Middle frontal gyrus (tissue), 1 donor: ENCODE data around the gene PTPN3.

Source experiments
- DNase-seq: peaks from one replicate; pipeline ENCODE4 v3.0.0-alpha.2; 2015; ENCODE audit warnings: low spot score; ENCODE audit errors: extremely low spot score

The PTPN3 gene

GRCh38 chr9:109504689-109505088, 6.6 kb upstream of the PTPN3 start:
- DNase-seq, result no peak

DNA sequence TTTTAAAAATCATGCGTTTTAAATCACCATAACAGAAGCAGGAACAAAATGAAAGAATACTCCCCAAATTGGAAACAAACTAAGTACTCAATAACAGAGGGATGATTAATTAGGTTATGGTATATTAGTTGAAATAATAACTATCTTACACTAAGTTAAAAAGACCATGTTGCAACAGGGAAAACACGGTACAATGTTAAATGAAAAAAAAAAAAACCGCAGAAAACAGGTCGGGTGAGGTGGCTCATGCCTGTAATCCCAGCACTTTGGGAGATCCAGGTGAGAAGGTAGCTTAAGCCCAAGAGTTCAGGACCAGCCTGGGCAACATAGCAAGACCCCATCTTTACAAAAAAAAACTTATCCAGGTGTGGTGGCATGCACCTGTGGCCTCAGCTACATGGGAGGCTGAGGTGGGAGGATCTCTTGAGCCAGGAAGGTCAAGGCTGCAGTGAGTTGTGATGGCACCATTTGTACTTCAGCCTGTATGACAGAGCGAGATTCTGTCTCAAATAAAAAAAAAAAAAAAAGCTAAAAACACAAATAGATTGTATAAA, 2.4 kb upstream of the PTPN3 start:
- no peak for DNase-seq

GRCh38 chr9:109499631-109500410, 1.7 kb upstream of the PTPN3 start:
- no peak for DNase-seq

DNA sequence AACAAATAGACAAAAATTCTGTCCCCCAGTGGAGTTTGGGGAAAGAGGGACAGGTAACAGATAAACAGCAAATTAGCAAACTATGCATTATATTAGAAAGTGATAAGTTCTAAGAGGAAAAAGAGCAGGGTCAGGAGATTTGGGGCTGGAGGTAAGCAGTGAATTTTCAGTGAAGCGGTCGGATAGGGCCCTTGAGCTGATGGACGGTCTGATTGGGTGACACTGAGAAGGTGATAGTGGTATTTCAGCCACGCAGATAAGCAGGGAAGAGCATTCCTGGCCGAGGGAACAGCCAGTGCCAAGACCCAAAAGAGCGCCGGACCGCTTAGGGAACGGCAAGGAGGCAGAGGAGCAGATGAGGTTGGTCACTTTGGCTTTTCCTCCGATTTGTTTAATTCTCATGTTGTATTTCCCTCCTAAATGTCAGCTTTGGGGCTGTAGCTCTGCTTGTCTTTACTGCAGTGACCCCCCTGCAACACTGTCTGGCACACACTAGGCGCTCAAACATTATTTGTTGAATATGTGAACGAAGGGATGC, 1.1 kb upstream of the PTPN3 start:
- DNase-seq, result no peak

DNA sequence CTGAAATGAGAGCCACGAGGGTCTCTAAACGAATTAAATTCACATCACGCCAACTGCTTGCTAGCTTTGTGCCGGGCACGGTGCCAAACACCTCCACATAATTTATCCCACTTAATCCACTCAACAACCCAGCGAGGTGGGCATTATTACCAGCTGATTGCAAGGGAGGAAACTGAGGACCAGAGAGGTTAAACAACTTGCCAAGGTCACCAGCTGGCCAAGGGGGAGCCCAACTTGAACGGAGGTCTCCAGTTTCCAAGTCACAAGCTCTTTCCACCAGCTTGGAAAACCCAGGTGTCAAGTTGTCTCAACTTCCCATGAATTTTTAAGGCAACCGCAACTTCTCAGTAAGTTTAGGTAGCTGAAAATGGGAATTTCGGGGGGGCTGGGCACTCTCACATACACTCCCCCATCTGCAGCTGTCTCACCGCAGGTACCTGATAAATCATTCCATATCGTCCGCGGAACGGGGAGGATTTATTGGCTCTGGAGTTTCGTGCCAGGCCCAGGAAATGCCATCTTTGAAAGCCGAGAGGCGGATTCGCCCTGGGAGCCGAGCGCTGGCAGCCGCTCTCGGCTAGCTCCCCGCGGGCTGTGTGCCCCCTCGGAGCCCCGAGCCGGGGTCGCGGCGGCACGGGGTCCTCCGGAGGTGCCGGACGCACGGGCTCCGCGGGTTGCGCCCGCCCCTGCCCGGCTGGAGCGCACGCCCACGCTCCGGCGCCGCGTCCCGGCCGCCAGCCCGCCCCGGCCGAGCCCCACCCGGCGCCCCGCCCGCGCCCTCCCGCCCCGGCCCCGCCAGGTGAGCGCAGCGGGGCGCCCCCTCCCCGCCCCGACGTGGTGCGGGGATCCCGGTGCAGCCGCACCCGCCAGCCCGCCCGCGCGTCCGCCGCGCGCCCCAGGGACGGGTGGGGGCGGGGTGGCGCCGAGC, 617 bp downstream of the PTPN3 start:
- no peak for DNase-seq

GRCh38 chr9:109496841-109497225, 1.3 kb downstream of the PTPN3 start:
- DNase-seq, result no peak

- no peak for DNase-seq
These were observed 1.9 kb downstream of the PTPN3 start for GRCh38 chr9:109496218-109496617.

DNA sequence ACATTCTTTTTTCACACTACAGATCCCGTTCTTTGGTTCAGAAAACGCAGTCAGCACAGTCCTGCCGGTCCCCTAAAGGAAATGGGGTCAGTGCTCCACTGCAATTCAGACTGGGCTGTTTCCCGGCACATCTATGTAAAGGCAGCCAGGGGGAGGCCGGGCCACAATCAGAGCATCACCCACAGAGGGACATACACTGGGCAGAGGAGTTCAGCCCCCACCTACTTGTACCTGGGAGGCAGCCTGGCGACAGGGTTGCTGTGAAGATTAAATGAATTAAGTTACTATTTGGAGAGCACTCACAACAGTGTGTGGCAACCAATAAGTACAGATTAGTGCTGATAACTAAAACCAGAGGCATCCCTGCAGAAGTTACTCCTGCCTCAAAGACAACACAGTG, 4.5 kb downstream of the PTPN3 start:
- DNase-seq, result no peak

DNA sequence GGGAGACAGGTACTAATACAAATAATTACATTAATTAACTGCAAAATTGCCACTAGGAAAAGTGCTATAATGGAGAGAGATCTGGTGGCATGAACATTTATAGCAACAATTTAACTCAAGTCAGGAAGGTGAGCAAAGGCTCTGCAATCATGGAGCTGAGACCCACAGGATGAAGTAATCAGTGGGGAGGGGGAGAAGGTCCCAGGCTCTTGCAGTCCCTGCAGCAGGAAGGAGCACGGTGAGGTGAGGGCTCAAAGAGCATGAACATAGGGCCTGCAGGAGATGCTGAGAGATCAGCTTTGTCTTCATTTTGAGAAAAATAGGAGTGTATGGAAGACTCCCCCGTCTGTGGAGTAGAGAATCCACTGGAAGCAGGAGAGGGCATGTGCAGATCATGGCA, 6.5 kb downstream of the PTPN3 start:
- DNase-seq, result no peak

DNA sequence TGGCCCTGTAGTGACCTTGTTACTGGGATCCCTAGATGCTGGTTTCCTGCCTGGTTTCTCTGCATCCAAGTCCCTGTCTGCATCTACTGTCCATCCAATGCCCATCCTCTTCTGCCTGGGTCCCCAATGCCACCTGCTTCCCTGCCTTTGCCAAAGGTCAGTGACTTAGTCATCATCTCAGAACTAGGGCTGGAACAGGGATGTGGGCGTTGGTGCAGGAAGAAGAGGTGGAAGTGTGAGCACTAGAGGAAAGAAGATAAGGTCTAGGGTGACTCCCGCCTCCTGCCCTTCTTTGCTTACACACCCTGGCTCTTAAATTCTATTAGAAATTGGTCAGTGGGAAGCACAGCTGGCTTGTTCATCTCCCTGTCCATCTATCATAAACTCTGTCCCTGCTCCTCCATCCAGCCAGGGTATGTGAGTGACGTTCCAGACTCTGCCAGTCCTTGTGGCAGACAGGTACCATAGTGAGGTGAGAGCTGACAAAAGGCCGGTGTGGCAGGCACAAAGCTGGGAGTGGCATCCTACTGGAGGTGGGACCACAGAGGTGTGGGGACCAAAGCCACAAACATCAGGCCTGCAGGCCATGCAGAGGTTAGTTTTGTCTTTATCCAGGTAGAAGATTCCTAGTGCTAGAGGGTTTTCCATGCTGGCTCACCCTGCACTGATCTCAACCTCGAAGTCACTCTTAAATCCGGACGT, 9.2 kb downstream of the PTPN3 start:
- DNase-seq, result no peak

- no peak for DNase-seq
These were observed 9.8 kb downstream of the PTPN3 start for GRCh38 chr9:109488351-109488750.

- DNase-seq, result no peak
These were observed 10.9 kb downstream of the PTPN3 start for GRCh38 chr9:109487247-109487646.

DNA sequence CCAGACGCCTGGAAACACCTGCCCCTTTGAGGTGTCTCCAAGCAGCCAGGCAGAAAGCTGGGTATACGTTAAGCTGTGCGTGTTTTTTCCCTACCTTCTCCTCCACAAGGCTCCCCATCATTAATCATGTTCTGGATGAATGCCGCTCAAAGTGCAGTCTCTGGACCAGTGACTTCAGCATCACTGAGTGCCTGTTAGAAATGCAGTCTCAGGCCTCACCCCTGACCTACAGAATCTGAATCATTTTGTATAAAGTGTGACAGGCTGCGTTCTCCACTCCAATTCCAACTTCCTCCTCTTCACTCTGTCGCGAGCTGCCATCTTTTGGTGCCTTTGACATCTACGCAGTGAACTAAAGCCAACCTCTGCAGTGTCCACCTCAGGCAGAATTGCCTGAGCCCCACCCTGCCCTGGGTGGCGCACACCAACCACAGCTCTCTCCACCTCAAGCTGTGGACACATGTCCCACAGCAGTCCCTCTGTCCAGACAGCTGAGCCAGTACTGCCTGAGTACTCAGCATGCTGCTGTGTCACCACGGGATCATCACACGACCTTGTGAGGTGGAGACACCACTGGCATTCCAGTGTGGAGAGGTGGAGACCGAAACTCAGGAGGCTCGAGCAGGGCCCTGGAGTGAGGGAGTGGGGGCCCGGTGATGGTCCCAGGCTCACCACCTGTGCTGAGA, 14.2 kb downstream of the PTPN3 start:
- DNase-seq, result no peak

GRCh38 chr9:109482391-109482916, 15.7 kb downstream of the PTPN3 start:
- DNase-seq, result no peak

GRCh38 chr9:109481856-109482255, 16.3 kb downstream of the PTPN3 start:
- DNase-seq, result no peak

DNA sequence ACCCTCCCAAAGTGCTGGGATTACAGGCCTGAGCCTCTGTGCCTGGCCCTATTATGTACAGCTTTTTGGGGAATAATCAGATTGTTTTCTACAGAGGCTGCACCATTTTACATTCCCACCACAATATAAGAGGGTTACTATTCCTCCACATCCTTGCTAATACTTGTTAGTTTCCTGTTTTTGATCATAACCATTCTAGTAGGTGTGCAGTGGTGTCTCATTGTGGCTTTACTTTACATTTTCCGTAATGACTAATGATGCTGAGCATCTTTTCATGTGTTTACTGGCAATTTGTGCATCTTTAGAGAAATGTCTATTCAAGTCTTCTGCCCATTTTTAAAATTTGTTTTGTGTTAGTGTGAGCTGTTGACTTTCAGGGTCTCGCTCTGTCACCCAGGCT, 18.3 kb downstream of the PTPN3 start:
- no peak for DNase-seq

DNA sequence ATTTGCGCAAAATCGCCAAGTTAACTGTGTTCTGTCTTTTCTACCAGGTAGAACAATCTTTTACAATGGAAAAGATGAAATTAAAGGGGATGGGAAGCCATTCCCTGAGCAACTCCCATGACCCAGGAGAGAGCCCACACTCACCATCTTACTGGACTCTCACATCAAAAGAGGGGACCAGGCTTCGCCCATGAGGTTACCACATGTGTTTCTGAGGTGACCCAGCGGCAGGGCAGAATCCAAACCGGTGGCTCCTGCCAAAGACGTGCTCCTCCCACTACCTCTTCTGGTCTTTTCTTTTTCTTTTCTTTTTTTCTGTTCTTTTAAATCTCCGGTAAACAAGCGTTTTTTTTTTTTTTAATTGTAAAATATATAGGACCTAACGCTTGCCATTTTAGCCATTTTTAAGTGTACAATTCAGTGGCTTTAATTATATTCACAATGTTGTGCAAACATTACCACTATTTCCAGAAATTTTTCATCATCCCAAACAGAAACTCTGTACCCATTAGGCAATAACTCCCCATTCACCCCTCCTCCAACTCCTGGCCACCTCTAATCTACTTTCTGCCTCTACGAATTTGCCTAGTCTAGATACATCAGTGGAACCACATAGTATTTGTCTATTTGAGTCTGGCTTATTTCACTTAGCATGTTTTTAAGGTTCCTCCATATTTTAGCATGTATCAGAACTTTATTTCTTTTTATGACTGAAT, 19.3 kb downstream of the PTPN3 start:
- no peak for DNase-seq

- no peak for DNase-seq
These were observed 20.0 kb downstream of the PTPN3 start for GRCh38 chr9:109478051-109478563.

DNA sequence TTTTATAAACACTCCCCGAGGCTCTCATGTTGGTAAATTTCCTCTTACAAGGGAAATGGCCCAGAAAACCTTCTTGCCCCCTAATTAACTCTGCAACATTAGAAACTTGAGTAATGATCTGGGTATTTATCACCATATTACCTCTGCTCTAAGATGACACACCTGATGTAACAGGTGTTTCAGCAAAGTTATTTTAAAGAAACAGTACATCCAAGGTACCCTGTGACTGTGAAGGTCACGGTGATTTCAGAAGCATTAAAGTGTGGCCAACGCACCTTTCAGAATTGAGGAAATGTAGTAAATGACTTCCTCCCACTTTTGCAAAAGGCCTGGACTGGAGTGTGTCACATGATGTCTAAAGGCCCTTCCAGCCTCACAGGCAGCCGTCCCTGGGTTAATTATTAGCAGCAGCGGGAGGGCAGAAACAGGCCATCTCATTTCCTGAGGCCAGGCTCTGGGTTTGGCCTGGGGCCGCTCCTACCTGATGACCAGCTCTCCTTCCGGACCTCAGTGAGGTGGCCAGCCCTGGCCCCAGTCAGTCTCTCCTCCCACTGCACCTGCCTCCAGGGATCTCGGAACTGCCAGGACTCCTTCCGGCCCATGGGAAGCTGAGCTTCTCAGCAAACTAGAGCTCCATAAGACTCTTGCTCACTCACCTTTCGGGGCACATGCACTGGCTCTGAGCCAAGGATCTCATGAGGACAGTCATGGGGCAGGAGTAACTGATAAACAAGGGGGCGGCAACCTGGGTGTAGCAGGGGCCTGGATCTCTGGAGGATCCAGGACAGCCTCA, 20.7 kb downstream of the PTPN3 start:
- no peak for DNase-seq
